Esophagus muscularis mucosa (tissue), 4 donors: ENCODE results near the gene SPATA21. TPM values are rescaled to one million over a fixed set of nuclear protein-coding genes. Genes with fewer than 3 reads are reported as not detected.

ENCODE experiments used
- DNase-seq: peaks from one replicate; pipeline ENCODE4 v3.0.0-alpha.2; 2017; ENCODE audit errors: extremely low spot score
- H3K27ac ChIP-seq, 4 donors: fragments of 200-600 bp; sonication (generic); replicated peaks in 1 of 4; 1 replicate in 3 of 4; 2 replicates in 1 of 4; pipeline ENCODE4 v1.5.1; 2016 to 2019; ENCODE audit warnings: mild to moderate bottlenecking in 1 of 4
- H3K27me3 ChIP-seq, 4 donors: fragments of 200-600 bp; sonication (generic); one replicate each; pipeline versions ENCODE4 v1.5.1 to v1.6.0; 2016 to 2019
- H3K36me3 ChIP-seq, 4 donors: fragments of 200-600 bp; sonication (generic); one replicate each; pipeline ENCODE4 v1.5.1; 2016 to 2019
- H3K4me1 ChIP-seq, 4 donors: fragments of 200-600 bp; sonication (generic); one replicate each; pipeline ENCODE4 v1.5.1; 2016 to 2019
- H3K4me3 ChIP-seq, 4 donors: fragments of 200-600 bp; sonication (generic); 1 replicate in 2 of 4; 2 replicates in 2 of 4; pipeline ENCODE4 v1.5.1; 2016 to 2019; ENCODE audit warnings: mild to moderate bottlenecking in 4 of 4, moderate library complexity in 1 of 4
- H3K9me3 ChIP-seq, 4 donors: fragments of 200-600 bp; sonication (generic); 1 replicate in 3 of 4; 2 replicates in 1 of 4; pipeline ENCODE4 v1.5.1; 2016 to 2019
- CTCF ChIP-seq, 3 experiments: fragments of 200-600 bp in 2 of 3; fragments of 450-650 bp in 1 of 3; sonication (generic) in 2 of 3; IDR thresholded peaks; one replicate each; pipeline ENCODE4 v1.5.1; 2017 to 2019; ENCODE audit warnings: antibody characterized with exemption in 3 of 3, mild to moderate bottlenecking in 2 of 3, moderate library complexity in 1 of 3
- EP300 ChIP-seq: sonication (generic); formaldehyde crosslinking; IDR thresholded peaks from one replicate; pipeline ENCODE4 v1.6.1; 2017; ENCODE audit warnings: antibody characterized with exemption
- POLR2A ChIP-seq: fragments of 450-650 bp; IDR thresholded peaks from one replicate; pipeline ENCODE4 v1.6.1; 2017; ENCODE audit warnings: antibody characterized with exemption, moderate library complexity, mild to moderate bottlenecking, low read depth
- POLR2AphosphoS5 ChIP-seq, 2 donors: sonication (generic); formaldehyde crosslinking; IDR thresholded peaks; one replicate each; pipeline ENCODE4 v1.6.1; 2017; ENCODE audit warnings: antibody characterized with exemption in 2 of 2
- WGBS: methylation state at CpG from one replicate; pipeline ENCODE4 v1.1.5; 2018; 5-methylcytosine and 5-hydroxymethylcytosine counted together
- intact Hi-C: fragments of 100-400 bp; cut with DNase I; formaldehyde crosslinking; loops from one replicate; pipeline ENCODE4 v1.15.1; 2023
- total RNA-seq, 4 donors: library from RNA; depleted of rRNA; stranded (reverse); fragments of >200 nt; gene quantifications; one replicate each; pipeline versions ENCODE4 v1.1.0 to v1.2.1, GENCODE V29; 2016

Gene SPATA21
- total RNA-seq, 4 donors from 2014 or later = not detected

- H3K4me3 ChIP-seq = no peak overlapping the region
- H3K27ac ChIP-seq = peak overlapping the region in 1 of 4 donors; percentile 28
- no peak for DNase-seq
- TF ChIP-seq POLR2A (no peak), CTCF (IDR thresholded peaks at IDR 0.05) (no peak), EP300 (no peak)
- H3K9me3 ChIP-seq = no peaks in the 10 kb centered on the region
- H3K4me1 ChIP-seq = peaks cover 46 to 65% (median 55%) of the 10 kb centered on the region in 4 donors
- intact Hi-C loops = no loop called here
- 89% methylated on average over 10 of the region's 10 CpGs for WGBS
- no peaks in the 10 kb centered on the region for H3K27me3 ChIP-seq
- H3K36me3 ChIP-seq = peaks cover 14 to 58% (median 55%) of the 10 kb centered on the region in 4 donors
Measured at GRCh38 chr1:16393570-16394521, 43.4 kb downstream of the SPATA21 start.

- DNase-seq = no peak
- 80% methylated on average over 6 of the region's 21 CpGs for WGBS
- Histone ChIP-seq H3K27ac (peak overlapping the region in 3 of 4 donors; percentile 28 to 35 (median 29)), H3K36me3 (peaks cover 14 to 49% (median 48%) of the 10 kb centered on the region in 4 donors), H3K4me1 (peaks cover 48 to 74% (median 64%) of the 10 kb centered on the region in 4 donors), H3K9me3 (no peaks in the 10 kb centered on the region), H3K27me3 (no peaks in the 10 kb centered on the region), H3K4me3 (no peak overlapping the region)
- no peak for TF ChIP-seq POLR2AphosphoS5 (IDR thresholded peaks at IDR 0.05)
- no peak for TF ChIP-seq EP300
- TF ChIP-seq POLR2A = no peak
- no peak for TF ChIP-seq CTCF (IDR thresholded peaks at IDR 0.05)
- intact Hi-C loops = no loop called here
Measured at GRCh38 chr1:16392740-16393569, 44.3 kb downstream of the SPATA21 start.

GRCh38 chr1:16391411-16391810 is 45.8 kb downstream of the SPATA21 start:
- Histone ChIP-seq H3K27ac (peak overlapping the region in 2 of 4 donors; percentile 13 to 35), H3K4me1 (peaks cover 57 to 78% (median 73%) of the 10 kb centered on the region in 4 donors), H3K36me3 (peaks cover 14 to 34% (median 33%) of the 10 kb centered on the region in 4 donors), H3K9me3 (no peaks in the 10 kb centered on the region), H3K27me3 (no peaks in the 10 kb centered on the region), H3K4me3 (no peak overlapping the region)
- TF ChIP-seq CTCF (IDR thresholded peaks at IDR 0.05) = no peak
- TF ChIP-seq EP300 = no peak
- no peak for TF ChIP-seq POLR2A
- no peak for TF ChIP-seq POLR2AphosphoS5 (IDR thresholded peaks at IDR 0.05)
- intact Hi-C loops = no loop called here
- no peak for DNase-seq
- WGBS = 54% methylated on average over 3 of the region's 3 CpGs

- WGBS = 37% methylated on average over 14 of the region's 14 CpGs
- DNase-seq = no peak
- Histone ChIP-seq H3K27me3 (no peaks in the 10 kb centered on the region), H3K36me3 (no peaks in the 10 kb centered on the region), H3K4me3 (peak overlapping the region; percentile 34 to 54 (median 46)), H3K4me1 (peaks cover 66 to 91% (median 86%) of the 10 kb centered on the region in 4 donors), H3K9me3 (no peaks in the 10 kb centered on the region), H3K27ac (peak overlapping the region; percentile 75 to 84 (median 78))
- intact Hi-C loops = no loop called here
- TF ChIP-seq POLR2AphosphoS5 (IDR thresholded peaks at IDR 0.05) (no peak), CTCF (IDR thresholded peaks at IDR 0.05) (no peak), EP300 (no peak), POLR2A (no peak)
Measured at GRCh38 chr1:16387201-16388188, 49.7 kb downstream of the SPATA21 start.
